Bone marrow (tissue), 2 donors: ENCODE data around the gene HLA-DOA.
A peak's percentile ranks its signal among the peaks of the same experiment; 100 is the strongest.

Experiments used
- DNase-seq, 2 donors: peaks; one replicate each; lab custom pipeline; 2025; lab: John Stamatoyannopoulos, UW

The HLA-DOA gene

DNA sequence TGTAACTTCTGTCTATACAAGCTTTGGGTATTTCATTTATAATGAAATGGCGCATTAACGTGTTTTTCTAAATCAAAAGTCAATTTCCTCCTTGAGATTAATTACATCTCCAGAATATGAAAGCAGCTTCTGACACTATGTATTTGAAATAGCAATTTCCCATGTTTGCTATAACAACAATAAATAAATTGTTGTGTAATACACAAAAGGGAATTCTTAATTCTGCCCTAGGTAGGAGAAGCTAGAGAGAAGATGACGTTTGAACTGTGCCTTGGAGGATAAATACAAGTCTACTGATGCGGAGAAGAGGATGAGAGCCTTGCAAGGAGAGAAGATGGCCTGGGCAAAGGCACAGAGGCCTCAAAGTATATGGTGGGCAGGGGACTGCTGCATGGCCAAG, 7.6 kb upstream of the HLA-DOA start:
- no peak for DNase-seq

DNA sequence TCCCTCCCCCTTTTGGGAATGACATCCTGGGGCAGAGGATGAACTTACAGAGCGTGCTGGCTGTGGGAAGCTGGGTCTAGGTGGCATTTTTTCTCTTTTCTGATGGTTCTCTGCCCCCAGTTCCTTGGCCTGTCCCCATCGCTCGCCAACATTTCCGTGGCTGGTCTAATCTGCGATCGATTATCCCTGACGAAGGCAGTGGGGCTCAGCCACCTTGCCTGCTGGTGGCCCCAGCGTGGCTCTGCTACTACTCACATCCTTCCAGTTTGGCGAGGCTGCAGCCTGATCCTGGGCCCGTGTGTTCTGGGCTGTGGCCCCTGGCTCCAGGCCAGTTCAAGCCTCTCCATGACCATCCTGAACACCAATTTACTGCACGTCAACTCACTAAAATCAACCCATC, 6.4 kb upstream of the HLA-DOA start:
- no peak for DNase-seq

DNA sequence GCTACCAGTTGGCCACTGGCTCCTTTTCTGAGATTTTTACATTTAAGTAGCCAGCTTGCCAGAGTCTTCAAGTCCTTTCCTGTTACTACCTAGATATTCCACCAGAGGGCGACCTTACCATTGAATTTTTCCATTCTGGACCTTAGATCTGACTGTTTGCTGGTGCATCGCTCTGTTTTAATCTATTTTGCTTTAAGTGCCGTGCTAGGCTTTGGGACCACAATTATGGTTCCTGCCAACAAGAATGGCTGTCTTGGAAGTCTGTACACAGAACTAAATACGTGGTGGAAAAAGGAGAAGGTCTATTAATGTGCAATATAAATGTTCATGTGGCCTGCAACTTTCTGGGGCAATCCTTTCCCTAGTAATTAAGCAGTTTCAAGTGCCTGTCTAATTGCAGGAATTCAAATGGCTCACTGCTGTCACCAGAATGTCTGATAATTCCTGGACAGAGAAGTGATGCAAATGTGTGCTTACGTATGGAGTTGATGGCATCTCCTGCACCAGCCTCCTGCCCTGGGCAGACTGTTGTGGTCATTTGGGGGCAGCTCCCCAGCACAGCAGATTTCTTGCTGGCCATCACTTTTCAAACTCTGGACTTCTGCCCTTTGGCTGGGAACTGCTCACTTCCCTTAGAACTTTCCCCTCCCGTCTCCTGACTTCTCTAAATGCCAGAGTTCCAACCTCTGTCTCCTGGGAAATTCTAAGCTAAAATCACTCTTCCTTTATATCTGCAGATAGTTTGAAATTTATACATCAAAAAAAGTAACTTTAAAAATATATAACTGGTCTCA, 5.6 kb upstream of the HLA-DOA start:
- peak in 1 of 2 donors; percentile 86 for DNase-seq

DNA sequence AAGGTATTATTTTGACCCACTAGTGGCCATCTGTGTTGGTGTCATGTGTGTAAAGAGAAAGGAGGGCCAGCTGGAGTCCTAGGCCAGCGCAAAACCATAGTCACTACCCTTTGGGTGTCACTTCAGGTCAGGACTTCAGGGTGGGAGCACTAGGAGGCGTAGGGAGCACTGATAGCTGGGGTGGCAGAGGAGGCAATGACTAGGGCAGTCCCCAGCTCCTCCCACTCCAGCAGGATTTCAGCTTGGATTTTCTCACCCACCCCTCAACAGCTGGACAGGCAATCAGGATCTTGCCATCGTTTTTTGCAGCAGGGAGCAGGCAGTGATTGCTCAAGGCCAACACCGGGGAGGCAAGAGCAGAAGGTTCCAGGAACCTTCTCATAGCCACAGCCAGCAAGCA, 4.2 kb upstream of the HLA-DOA start:
- no peak for DNase-seq

DNA sequence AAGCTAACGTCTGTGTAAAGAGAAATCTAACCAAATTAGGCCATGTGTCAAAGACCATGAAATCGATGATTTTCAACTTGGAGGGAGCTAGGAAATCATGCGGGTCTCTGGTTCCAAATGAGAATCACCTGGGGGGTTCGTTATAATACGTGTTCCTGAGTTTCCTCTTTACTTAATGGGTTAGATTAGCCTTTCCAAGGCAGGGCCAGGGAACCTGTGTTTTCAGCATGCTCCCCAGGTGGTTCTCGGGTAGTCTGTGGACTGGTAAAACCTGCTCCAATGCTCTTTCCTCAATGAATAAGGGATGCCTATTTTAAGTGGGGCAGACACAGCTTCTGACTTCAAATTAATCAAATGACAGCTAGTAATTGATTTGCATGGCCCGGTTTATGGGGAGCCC, 965 bp upstream of the HLA-DOA start:
- no peak for DNase-seq

DNA sequence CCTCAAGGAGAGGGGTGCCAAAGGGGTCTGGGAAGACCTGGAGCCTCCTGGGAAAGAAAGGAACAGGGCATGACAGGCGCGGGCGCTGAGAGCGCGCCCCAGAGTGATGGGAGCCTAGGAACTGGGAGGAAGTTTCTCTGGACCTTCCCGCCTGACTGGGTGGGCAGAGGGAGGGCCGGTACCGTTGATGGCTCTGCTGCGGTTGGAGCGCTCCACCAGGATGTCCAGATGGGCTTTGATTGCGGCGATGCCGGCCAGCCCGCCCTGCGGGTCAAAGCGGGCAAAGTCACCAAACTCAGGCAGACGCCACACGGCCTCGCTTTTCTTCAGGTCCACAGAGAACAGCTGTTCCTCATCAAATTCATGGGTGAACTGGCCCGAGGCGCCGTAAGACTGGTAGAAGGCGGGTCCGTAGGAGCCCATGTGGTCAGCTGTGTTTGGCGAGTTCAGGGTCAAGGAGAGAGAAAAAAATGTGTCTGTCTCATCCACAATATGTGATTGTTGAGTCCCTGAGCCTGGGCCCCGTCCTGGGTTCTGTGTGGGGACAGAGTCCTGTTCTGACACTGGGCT, 1.5 kb downstream of the HLA-DOA start:
- DNase-seq: no peak

DNA sequence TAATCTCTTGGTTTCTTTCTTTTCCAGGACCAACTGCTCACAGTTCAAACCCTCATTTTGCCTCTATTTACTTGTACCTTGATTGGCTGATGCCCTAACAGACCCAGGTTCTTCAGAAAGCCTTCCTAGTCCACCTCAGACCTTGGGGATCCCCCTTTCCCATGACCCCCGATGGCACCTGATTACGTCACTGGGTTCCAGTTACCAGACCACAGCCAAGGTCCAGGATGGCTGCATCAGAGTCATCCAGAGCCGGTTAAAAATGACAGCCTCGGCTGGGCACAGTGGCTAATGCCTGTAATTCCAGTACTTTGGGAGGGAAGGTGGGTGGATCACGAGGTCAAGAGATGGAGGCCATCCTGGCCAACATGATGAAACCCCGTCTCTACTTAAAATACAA, 4.5 kb downstream of the HLA-DOA start:
- no peak for DNase-seq

DNA sequence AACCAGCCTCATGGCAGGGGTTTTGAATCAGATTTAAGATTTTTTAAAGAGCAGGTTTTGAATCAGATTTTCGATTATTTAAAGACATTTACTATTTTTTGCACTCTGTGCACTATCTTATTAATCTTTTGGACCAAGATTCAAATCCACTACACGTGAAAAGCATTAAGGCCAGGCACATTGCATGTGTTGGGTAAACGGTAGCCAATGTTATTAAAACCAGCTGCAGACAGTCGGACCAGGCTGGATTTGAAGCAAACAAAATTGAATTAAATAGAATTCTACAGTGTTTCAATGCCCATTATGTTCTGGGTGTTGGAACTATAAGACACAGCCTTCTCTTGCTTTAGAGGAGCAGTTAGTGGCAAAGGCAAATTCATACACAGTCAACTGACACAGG, 7.7 kb downstream of the HLA-DOA start:
- DNase-seq: no peak

DNA sequence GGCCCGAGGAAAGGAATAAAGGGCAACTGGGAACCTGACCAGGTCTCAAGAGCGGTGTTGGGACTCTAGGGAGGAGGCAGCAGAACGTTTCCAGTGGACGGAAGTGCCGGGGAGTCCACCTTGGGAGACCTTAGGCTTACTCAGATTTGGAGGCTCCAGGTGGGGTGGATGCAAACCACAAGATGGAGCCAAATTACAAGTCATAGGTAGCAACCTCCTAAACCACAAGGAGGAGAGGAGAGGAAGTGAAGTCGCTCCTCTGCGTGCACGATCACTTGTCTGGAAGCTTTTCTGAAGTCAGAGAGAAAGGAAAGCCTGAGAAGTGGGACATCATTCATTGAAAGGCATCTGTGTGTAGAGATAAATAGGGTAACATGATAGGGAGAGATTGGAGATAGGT, 9.3 kb downstream of the HLA-DOA start:
- no peak for DNase-seq

DNA sequence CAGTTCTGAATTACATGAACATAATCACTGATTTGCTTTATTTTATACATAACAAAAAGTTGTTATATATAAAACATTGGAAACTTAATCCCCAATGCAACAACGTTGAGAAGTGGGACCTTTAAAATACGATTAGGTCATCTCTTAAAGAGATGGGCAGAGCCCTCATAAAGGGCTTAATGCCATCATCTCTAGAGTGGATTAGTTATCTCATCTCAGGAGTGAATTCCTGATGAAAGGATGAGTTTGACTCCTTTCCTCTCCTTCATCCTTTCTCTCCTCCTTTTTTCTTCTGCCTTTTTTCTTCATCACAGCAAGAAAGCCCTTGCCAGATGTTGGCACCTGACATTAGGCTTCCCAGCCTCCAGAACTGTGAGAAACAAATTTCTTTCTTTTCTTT, 13.9 kb downstream of the HLA-DOA start:
- no peak for DNase-seq

DNA sequence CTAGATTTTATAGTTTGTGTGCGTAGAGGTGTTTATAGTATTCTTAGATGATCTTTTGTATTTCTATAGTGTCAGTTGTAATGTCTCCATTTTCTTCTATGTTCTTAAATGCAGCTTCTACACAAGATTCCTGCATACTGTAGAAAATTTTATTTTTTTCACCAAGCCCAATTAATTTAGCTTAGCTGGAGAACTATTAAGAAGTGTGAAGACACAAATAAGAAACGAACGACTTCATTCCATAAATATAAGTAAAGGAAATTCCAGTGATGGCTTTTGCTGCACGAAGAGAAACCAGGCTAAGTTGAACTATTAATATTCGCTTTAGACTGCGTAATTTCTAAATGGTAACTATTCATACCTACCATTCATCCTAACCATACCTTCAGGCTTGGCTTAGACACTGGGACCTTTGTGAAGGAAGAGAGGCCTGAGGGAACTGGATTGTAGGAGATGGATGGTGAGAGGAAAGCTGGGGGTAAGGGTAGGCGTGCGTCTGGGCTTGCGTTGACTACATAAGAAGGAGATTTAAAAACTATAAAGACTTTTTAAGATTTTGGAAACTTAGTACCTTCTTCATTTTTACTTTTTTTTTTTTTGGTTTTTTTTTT, 15.9 kb downstream of the HLA-DOA start:
- DNase-seq: no peak

DNA sequence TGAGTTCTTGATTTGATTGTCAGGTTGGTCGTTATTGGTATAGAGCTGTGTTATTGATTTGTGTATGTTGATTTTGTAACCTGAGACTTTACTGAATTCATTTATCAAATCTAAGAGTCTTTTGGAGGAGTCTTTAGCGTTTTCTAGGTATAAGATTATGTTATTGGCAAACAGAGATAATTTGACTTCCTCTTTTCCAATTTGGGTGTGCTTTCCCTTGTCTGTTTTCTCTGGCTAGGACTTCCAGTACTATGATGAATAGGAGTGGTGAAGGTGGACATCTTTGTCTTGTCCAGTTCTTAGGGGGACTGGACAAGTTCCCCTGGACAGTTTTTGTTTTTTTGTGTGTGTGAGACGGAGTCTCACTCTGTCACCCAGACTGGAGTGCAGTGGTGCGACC, 17.4 kb downstream of the HLA-DOA start:
- DNase-seq: no peak

DNA sequence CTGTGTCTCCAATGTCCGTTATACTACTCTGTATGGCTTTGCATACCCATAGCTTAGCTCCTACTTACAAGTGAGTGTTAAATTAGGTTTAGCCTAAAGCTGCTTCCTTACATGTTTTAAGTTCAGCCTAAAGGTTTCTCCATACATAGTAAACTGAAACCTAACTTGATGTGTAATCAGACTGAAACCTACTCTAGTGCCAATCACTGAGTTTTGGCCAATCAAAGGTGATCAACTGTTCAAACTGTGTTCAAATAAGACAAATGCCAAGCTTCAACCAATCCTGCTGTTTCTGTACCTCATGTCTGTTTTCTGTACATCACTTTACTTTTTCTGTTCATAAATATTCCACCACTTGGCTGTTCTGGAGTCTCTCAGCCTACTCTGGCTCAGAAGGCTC, 20.0 kb downstream of the HLA-DOA start:
- no peak for DNase-seq

DNA sequence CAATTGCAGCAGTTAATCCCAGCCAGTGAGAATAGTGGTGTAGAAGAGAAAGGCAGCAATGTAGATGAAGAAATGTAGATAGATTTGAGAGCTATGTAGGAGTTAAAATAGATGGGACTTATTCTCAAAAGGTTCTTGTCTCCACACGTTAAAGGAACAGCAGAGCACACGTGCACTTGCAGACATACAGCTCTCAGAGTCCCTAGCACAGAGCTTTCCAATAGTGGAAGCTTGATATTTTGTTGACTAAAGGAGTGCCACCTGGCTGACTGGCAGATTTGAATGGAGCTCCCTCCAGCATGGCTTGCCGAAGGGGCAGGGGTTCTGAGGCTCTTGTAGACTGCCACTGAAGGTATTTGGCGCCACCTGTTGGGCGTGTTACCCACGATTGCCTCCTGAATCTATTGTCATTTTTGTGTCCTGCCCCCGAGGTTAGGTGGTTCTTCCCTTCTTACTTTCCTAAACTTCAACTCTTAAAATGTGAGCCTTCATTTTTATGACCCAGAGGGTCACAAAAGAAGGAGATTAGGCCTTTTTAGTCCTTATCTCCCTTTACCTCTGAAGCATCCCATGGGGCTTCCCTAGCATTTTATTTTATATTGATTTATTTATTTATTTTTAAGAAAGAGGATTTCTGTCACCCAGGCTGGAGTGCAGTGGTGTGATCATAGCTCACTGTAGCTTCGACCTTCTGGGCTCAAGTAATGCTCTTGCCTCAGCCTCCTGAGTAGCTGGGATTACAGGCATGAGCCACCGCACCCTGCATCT, 24.6 kb downstream of the HLA-DOA start:
- DNase-seq: peak; percentile 52 to 82

DNA sequence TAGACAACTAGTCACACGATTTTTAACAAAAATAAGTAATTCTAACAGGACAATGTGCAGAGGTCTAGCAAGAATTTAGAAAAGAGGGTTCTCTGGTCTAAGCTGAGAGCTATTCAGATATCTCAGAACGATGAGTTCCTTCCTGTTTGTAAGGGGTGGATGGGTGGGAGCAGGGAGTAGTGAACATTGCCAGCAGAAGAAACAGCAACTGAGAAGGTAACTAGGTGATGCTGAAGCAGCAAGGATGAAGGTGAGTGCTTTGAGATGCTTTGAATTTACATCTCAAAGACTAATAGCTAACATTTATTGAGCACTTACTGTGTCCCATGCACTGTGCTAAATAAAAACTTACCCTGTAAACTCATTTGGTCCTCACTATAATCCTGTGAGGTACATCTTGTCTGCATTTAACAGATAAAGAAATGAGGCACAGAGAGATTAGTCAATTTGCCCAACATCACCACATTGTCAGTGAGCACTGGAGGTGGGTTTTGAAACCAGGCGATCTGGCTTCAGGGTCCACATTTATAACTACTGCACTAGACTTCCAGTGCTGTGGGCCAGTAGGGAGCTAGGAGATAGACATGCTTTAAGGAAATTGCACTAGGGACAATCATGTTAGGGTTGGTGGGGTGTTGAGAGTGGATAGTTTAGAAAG, 25.3 kb downstream of the HLA-DOA start:
- no peak for DNase-seq

DNA sequence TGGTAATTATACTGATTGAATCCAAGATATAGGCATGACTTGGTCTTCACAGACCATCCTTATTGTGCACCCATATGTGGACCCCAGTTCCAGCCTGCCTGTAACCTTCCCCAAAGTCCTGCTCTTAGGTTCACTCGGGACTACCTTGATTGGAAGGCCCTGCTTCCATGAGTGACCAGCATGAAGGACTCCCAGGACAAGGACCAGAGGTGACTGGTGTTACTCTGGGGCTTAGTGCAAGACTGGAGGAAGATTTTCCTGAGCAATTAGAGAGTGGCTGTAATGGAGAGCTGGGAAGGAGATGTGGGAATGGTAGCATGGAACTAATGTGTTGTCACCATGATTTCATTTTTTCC, 25.9 kb downstream of the HLA-DOA start:
- no peak for DNase-seq

DNA sequence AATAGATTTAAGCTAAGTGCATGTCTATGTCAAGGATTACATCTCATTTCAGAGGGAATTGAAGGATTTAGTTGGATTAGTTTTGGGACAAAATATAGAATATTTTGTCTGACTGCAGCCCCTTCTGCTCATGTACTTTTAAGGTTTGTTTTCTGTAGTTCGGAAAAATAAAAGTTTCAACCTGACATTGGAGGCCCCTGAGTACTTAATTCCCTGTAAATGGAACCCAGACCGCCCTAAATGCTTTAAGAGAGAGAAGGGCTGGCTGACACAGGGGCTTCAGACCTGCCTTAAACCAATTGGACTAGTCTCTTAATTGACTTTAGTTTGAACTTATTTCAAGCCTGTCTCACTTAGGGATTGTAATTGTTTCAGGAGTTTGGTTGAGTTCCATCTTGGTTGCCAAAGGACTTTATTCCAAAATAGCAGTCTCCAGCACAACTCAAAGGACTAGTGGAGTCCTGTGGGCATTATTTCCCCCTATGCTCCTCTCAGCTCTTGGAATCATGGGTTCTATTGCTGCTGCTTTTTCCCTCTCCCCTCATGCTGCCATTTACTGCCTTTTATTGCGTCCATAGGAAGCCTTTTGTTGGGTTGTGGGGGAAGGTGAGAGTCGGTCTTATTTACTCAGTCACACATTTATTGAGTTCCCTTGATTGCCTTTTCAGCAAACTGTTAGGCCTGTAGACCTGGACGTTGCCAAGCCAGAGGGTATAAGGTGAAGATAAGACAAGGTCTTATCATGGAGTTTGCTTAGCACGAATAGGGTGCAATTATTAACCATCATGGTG, 26.5 kb downstream of the HLA-DOA start:
- DNase-seq: no peak

DNA sequence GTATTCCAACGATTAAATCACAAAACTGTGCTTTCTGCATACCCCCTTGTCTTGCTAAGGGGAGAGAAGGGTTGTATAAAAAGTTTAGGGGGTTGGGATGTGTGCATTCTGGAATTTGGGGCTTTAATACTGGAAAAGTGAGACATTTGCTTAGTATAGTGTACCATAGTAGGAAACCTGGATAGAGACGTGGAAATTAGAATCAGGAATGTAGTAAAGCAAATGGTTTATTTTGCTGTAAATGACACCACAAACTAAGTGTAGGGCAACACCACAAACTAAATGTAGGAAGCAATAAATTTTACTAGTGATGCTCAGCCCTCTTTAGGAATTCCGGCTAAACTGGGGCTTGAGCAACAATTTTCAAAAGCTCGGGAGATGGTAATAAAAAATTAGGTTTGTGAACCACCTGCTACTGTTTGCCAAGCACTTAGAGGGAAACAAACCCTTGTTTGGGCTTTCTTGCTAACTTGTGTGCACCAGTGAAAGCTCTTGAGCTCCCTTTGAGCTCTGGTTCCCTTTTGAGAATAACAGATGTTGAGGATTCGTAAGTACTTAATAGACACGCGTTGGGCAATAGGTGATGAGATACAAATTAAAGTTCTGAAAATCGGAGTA, 27.2 kb downstream of the HLA-DOA start:
- no peak for DNase-seq

DNA sequence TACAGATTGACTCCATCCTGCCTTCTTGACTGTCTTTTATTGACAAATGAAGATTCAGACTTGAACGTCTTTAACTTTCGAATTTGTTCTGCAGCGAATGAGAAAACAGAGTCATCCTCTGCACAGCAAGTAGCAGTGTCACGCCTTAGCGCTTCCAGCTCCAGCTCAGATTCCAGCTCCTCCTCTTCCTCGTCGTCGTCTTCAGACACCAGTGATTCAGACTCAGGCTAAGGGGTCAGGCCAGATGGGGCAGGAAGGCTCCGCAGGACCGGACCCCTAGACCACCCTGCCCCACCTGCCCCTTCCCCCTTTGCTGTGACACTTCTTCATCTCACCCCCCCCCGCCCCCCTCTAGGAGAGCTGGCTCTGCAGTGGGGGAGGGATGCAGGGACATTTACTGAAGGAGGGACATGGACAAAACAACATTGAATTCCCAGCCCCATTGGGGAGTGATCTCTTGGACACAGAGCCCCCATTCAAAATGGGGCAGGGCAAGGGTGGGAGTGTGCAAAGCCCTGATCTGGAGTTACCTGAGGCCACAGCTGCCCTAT, 28.8 kb downstream of the HLA-DOA start:
- no peak for DNase-seq

DNA sequence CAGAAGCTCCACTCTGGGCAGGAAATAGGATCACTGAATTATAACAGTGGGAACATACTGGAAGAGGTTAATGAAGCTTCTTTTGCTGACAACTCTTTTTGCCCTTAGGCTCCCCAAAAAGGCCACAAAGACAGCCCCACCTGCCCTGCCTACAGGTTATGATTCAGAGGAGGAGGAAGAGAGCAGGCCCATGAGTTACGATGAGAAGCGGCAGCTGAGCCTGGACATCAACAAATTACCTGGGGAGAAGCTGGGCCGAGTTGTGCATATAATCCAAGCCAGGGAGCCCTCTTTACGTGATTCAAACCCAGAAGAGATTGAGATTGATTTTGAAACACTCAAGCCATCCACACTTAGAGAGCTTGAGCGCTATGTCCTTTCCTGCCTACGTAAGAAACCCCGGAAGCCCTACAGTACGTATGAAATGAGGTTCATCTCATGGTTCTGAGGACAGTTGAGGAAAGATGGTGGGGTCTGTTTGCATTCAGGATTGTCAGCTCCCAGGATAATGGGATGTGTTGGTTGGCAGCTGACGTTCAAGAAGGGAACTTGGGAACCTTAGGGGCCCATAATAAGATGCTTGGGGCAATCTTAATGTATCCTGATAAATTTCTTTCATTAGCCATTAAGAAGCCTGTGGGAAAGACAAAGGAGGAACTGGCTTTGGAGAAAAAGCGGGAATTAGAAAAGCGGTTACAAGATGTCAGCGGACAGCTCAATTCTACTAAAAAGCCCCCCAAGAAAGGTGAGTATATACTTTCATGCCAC, 29.5 kb downstream of the HLA-DOA start:
- no peak for DNase-seq
